ENCODE results near the gene CHTF18. TPM values are rescaled to one million over a fixed set of nuclear protein-coding genes. Genes with fewer than 3 reads are reported as not detected.

The CHTF18 gene
- total and polyA plus RNA-seq, 10 of the 15 experiments (the other 5 are each of a cell fraction or from before 2014, with no cell fraction given) = 1.6 to 87.8 (median 19.4) TPM

GRCh38 chr16:831571-832413 lies 43.4 kb downstream of the CHTF18 start:
- no peak for ATAC-seq
- Histone ChIP-seq H3K27me3 (replicated peaks in 1 of 2; ENCODE audit: control insufficient read depth in 2 of 2, insufficient read depth in 2 of 2, low read length in 1 of 2) (no peaks in the 10 kb centered on the region), H3K4me1 (ENCODE audit: control insufficient read depth, insufficient read depth, low read length) (no peaks in the 10 kb centered on the region), H4K20me1 (ENCODE audit: control insufficient read depth, insufficient read depth) (no peaks in the 10 kb centered on the region), H3K4me3 (no peak overlapping the region), H3K9me3 (replicated peaks; ENCODE audit: control insufficient read depth, insufficient read depth, low read length) (peaks cover 2% of the 10 kb centered on the region; the same call in 1 of the 3 replicates), H3K4me2 (ENCODE audit: control insufficient read depth, insufficient read depth) (no peak overlapping the region), H3K36me3 (ENCODE audit: control insufficient read depth in 2 of 2, insufficient read depth in 2 of 2, low read length in 1 of 2) (no peaks in the 10 kb centered on the region), H3K9ac (ENCODE audit: control insufficient read depth, insufficient read depth, low read length) (no peak overlapping the region), H3K79me2 (ENCODE audit: control insufficient read depth, insufficient read depth, low read length) (no peaks in the 10 kb centered on the region), H2AFZ (ENCODE audit: control insufficient read depth, low read depth, low read length) (no peak overlapping the region), H3K27ac (ENCODE audit: control insufficient read depth, insufficient read depth) (no peak overlapping the region)
- ChIA-PET POLR2A (no interaction called here), CTCF (no interaction called here), SMC1A (ENCODE audit: uncharacterized antibody, unreplicated experiment) (no interaction called here), RAD21 (ENCODE audit: unreplicated experiment) (no interaction called here)
- in situ Hi-C loops (cut with MboI) = no loop called here
- BruUV-seq (replicated peaks) = no TSS peak
- DNase-seq (ENCODE audit: low read depth, low spot score) = no peak
- intact Hi-C loops (cut with micrococcal nuclease; ENCODE audit: unreplicated experiment) = no loop called here
- FAIRE-seq = no peak
- WGBS (ENCODE audit: insufficient coverage, insufficient replicate concordance, low lambda C conversion rate, missing lambda C conversion rate) = 60% methylated on average over 22 of the region's 27 CpGs
- TF ChIP-seq EED (IDR thresholded peaks at IDR 0.05; ENCODE audit: low read depth) (no peak), RBBP5 (conservative IDR thresholded peaks at IDR 0.05) (no peak), ESRRA (IDR thresholded peaks at IDR 0.05; ENCODE audit: low read length) (no peak), POLR2AphosphoS5 (IDR thresholded peaks at IDR 0.05; ENCODE audit: low read length) (no peak), IKZF1 (conservative IDR thresholded peaks at IDR 0.05) (no peak), BCL11A (IDR thresholded peaks at IDR 0.05; ENCODE audit: low read depth, low read length) (no peak), HDAC6 (IDR thresholded peaks at IDR 0.05; ENCODE audit: unreplicated experiment) (no peak), PRDM15 (CRISPR knock-in tag; IDR thresholded peaks at IDR 0.05) (no peak), PAX8 (IDR thresholded peaks at IDR 0.05) (no peak), ZSCAN29 (IDR thresholded peaks at IDR 0.05) (no peak), ZBTB4 (CRISPR knock-in tag; IDR thresholded peaks at IDR 0.05) (no peak), CEBPZ (IDR thresholded peaks at IDR 0.05; ENCODE audit: low read depth, low read length) (no peak), EP300 (IDR thresholded peaks at IDR 0.05; ENCODE audit: borderline replicate concordance in 1 of 2, control insufficient read depth in 1 of 2, low read depth in 2 of 2, low read length in 2 of 2) (no peak), GATAD2B (conservative IDR thresholded peaks at IDR 0.05; ENCODE audit: low read depth) (no peak)

Measured in GM12878 (cell line).